HG02852 (cell line): ENCODE data around the gene DBR1.
A peak's percentile ranks its signal among the peaks of the same experiment; 100 is the strongest.
"Not testable (repeated sequence)": the region's sequence is repeated elsewhere in the genome, so short reads cannot be mapped to it uniquely, and the experiment has no call there.

Experiments
- ATAC-seq: cut with Tn5 transposase; IDR thresholded peaks from one replicate; pipeline ENCODE4 v1.9.1; 2021; ENCODE audit warnings: mild to moderate bottlenecking, moderate library complexity; ENCODE audit not compliant: unreplicated experiment

The DBR1 gene

GRCh38 chr3:138187296-138188012, 12.7 kb upstream of the DBR1 start, which contains the start of gene ARMC8:
TSS of gene ARMC8 (plus strand) at chr3:138187301. CDS start at chr3:138187555, 254 bp downstream.
- peak; percentile 61 for ATAC-seq

- ATAC-seq: peak; percentile 88
Measured at GRCh38 chr3:138186803-138187295, 12.1 kb upstream of the DBR1 start.

GRCh38 chr3:138186221-138186620, 11.5 kb upstream of the DBR1 start:
- no peak for ATAC-seq

GRCh38 chr3:138184994-138185393, 10.3 kb upstream of the DBR1 start:
- no peak for ATAC-seq

GRCh38 chr3:138180375-138181029, 5.8 kb upstream of the DBR1 start:
- peak; percentile 74 for ATAC-seq

- ATAC-seq: peak; percentile 5
Measured at GRCh38 chr3:138173769-138174420, 826 bp downstream of the DBR1 start.

- no peak for ATAC-seq
Measured at GRCh38 chr3:138172625-138173024, 2.1 kb downstream of the DBR1 start.

- no peak for ATAC-seq
Measured at GRCh38 chr3:138165061-138165460, 9.7 kb downstream of the DBR1 start.

- no peak for ATAC-seq
Measured at GRCh38 chr3:138157743-138158142, 17.0 kb downstream of the DBR1 start.

GRCh38 chr3:138154534-138154933, 20.2 kb downstream of the DBR1 start:
- no peak for ATAC-seq

- no peak for ATAC-seq
Measured at GRCh38 chr3:138148503-138148902, 26.2 kb downstream of the DBR1 start.

- not testable (repeated sequence) for ATAC-seq
Measured at GRCh38 chr3:138142181-138142580, 32.5 kb downstream of the DBR1 start.

- no peak for ATAC-seq
Measured at GRCh38 chr3:138140940-138141339, 33.8 kb downstream of the DBR1 start.

- no peak for ATAC-seq
Measured at GRCh38 chr3:138139691-138140090, 35.0 kb downstream of the DBR1 start.

GRCh38 chr3:138137861-138138260, 36.9 kb downstream of the DBR1 start:
- ATAC-seq: no peak

GRCh38 chr3:138136201-138136600, 38.5 kb downstream of the DBR1 start:
- ATAC-seq: no peak

GRCh38 chr3:138135833-138136194, 38.9 kb downstream of the DBR1 start:
- no peak for ATAC-seq

- ATAC-seq: no peak
Measured at GRCh38 chr3:138135146-138135832, 39.4 kb downstream of the DBR1 start.

- no peak for ATAC-seq
Measured at GRCh38 chr3:138132239-138132638, 42.5 kb downstream of the DBR1 start, which contains the start of gene A4GNT. TSS of gene A4GNT (minus strand) at chr3:138132390. CDS start at chr3:138131256, 1,134 bp downstream.

GRCh38 chr3:138127636-138128365, 46.9 kb downstream of the DBR1 start:
- ATAC-seq: no peak
